Testis (tissue), 3 donors: Measurements from ENCODE around the gene NR4A3. TPM values are rescaled to one million over a fixed set of nuclear protein-coding genes. Genes with fewer than 3 reads are reported as not detected.

Source experiments
- DNase-seq: peaks from one replicate; pipeline ENCODE4 v3.0.0-alpha.2; 2019
- H3K27ac ChIP-seq, 2 donors: fragments of 200-600 bp; sonication (generic); one replicate each; pipeline ENCODE4 v1.5.1; 2019
- H3K27me3 ChIP-seq: fragments of 200-600 bp; sonication (generic); one replicate; pipeline ENCODE4 v1.5.1; 2019
- H3K36me3 ChIP-seq: fragments of 200-600 bp; sonication (generic); one replicate; pipeline ENCODE4 v1.5.1; 2017; ENCODE audit warnings: low read depth; ENCODE audit errors: missing control alignments
- H3K4me1 ChIP-seq: fragments of 200-600 bp; sonication (generic); one replicate; pipeline ENCODE4 v1.5.1; 2019
- H3K4me3 ChIP-seq, 2 donors: fragments of 200-600 bp; sonication (generic); one replicate each; pipeline ENCODE4 v1.5.1; 2017 to 2019
- H3K9me3 ChIP-seq: fragments of 200-600 bp; sonication (generic); one replicate; pipeline ENCODE4 v1.5.1; 2017
- POLR2A ChIP-seq: fragments of 450-650 bp; IDR thresholded peaks from one replicate; pipeline ENCODE4 v1.6.1; 2017; ENCODE audit warnings: antibody characterized with exemption, mild to moderate bottlenecking, moderate library complexity
- WGBS, 2 donors: methylation state at CpG; one replicate each; pipeline ENCODE4 v1.1.5; 2018; 5-methylcytosine and 5-hydroxymethylcytosine counted together
- intact Hi-C: fragments of 100-400 bp; cut with DNase I; formaldehyde crosslinking; loops from one replicate; pipeline ENCODE4 v1.15.1; 2023; ENCODE audit warnings: low total_unique reads
- polyA plus RNA-seq: library from polyadenylated mRNA; stranded (reverse); fragments of 350-450 nt; fragmentation: Illumina TruSeq; extraction: RNeasy Lipid Tissue Mini Kit (QIAGEN cat#74804); gene quantifications from one replicate; pipeline ENCODE4 v1.2.3, GENCODE V29; 2014; ENCODE audit warnings: low read depth, low replicate concordance; ENCODE audit not compliant: insufficient read depth
- total RNA-seq, 2 donors: library from RNA; depleted of rRNA; stranded (reverse); fragments of >200 nt; gene quantifications; one replicate each; pipeline ENCODE4 v1.2.3, GENCODE V29; 2016
- TF ChIP-seq, protein P1 (sequence below), 3 experiments: fragments of 450-650 bp in 2 of 3; fragments of 200-600 bp in 1 of 3; sonication (generic) in 1 of 3; IDR thresholded peaks; one replicate each; pipeline ENCODE4 v1.5.1; 2016 to 2019; ENCODE audit warnings: antibody characterized with exemption in 3 of 3, mild to moderate bottlenecking in 2 of 3, moderate library complexity in 1 of 3

The NR4A3 gene
- total and polyA plus RNA-seq, 3 donors from 2014 or later, result 1.7 to 3.0 (median 2.5) TPM

DNA sequence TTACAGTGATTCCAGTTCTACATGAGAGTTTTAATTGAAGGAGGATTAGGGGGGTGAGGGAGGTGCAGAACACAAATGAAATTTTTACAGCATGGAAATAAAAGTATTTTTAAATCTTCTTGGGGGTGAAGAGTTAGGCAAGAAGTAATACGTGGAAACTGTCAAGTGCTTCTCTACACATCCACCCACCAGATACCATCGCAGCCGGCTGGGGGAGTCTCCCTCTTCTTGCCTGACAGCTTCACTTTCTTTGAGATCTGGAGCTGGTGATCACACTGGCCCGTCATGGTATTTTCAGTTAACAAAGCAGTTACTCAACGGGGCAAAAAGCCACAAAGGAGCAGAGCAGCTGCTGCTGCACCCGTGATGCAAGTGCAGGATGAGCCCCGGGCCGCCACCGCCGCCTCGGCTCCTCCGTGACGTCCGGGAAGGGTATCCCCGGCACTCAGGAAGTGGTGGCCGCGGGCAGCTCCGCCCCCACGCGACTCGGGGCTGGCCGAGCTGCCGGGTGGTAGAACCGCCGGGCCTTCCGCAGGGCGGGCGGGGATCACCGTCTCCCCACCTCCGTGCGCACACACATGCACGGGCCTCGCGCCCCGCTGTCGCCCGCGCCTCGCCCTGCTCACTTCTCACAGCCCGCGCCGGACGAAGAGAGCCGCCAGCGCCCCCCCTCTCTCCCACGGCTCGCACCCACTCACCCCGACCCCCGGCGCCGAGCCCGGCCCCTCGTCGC is 2.4 kb upstream of the NR4A3 start:
- no peaks in the 10 kb centered on the region for H3K27me3 ChIP-seq
- H3K4me1 ChIP-seq, result peaks cover 27% of the 10 kb centered on the region
- H3K9me3 ChIP-seq, result no peaks in the 10 kb centered on the region
- 0 to 1% methylated on average over 25 to 44 of the region's 54 CpGs for WGBS, 2 donors
- peak overlapping the region; percentile 83 to 97 for H3K4me3 ChIP-seq
- no peaks in the 10 kb centered on the region for H3K36me3 ChIP-seq
- peak overlapping the region; percentile 99 to 100 for H3K27ac ChIP-seq
- peak; percentile 87 for DNase-seq
- no peak for TF ChIP-seq POLR2A
- TF ChIP-seq, protein P1, sequence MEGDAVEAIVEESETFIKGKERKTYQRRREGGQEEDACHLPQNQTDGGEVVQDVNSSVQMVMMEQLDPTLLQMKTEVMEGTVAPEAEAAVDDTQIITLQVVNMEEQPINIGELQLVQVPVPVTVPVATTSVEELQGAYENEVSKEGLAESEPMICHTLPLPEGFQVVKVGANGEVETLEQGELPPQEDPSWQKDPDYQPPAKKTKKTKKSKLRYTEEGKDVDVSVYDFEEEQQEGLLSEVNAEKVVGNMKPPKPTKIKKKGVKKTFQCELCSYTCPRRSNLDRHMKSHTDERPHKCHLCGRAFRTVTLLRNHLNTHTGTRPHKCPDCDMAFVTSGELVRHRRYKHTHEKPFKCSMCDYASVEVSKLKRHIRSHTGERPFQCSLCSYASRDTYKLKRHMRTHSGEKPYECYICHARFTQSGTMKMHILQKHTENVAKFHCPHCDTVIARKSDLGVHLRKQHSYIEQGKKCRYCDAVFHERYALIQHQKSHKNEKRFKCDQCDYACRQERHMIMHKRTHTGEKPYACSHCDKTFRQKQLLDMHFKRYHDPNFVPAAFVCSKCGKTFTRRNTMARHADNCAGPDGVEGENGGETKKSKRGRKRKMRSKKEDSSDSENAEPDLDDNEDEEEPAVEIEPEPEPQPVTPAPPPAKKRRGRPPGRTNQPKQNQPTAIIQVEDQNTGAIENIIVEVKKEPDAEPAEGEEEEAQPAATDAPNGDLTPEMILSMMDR (IDR thresholded peaks at IDR 0.05), result no peak
- intact Hi-C loops, result no loop called here

DNA sequence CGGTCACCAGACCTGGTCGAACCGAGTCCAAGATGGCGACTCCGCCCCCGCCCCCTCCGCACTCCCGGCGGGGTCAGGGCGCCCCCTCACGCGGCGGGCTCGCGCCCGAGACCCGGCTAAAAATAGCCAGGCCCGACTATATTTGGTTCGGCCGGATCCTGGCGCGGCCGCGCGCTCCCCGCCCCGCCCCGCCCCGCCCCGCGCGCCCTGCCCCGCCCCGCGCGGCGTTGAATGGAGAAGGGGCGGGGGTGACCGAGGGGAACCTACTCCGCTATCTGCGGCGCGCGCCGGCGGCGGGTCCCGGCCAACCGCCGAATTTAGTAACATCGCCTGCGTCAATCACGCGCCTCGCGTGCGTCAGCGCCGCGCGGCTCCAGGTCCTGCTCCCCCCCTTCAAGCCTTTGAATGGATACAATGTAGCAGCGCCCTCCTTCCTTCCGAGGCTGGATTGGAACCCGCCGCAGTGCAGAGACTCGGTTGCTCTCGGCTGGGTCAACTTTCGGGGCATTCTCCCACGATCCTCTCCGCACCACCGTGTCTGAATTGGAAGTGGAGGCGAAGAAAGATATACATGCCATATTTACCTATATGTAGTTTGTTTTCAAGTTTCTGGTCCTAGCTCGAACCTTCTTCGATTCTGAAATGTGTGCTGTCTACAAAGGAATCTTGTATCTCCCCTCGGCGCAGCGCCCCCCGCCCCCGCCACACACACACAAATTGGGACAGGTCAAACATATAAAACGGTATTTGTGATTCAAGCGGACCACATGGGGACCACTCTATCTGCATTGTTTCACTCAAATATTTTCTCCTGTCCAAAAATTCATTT is 1.6 kb upstream of the NR4A3 start:
- TF ChIP-seq POLR2A, result peak; percentile 30
- TF ChIP-seq, protein P1 (IDR thresholded peaks at IDR 0.05), result no peak
- peak; percentile 98 for DNase-seq
- 1% methylated on average over 24 to 52 of the region's 81 CpGs for WGBS, 2 donors
- Histone ChIP-seq H3K36me3 (no peaks in the 10 kb centered on the region), H3K27ac (peak overlapping the region; percentile 99 to 100), H3K27me3 (no peaks in the 10 kb centered on the region), H3K4me1 (peaks cover 34% of the 10 kb centered on the region), H3K9me3 (no peaks in the 10 kb centered on the region), H3K4me3 (peak overlapping the region; percentile 83 to 97)
- intact Hi-C loops, result loop anchor here (5.0 kb wide), 1 partner anchor 87 kb away; the partner anchor contains the start of gene STX17

DNA sequence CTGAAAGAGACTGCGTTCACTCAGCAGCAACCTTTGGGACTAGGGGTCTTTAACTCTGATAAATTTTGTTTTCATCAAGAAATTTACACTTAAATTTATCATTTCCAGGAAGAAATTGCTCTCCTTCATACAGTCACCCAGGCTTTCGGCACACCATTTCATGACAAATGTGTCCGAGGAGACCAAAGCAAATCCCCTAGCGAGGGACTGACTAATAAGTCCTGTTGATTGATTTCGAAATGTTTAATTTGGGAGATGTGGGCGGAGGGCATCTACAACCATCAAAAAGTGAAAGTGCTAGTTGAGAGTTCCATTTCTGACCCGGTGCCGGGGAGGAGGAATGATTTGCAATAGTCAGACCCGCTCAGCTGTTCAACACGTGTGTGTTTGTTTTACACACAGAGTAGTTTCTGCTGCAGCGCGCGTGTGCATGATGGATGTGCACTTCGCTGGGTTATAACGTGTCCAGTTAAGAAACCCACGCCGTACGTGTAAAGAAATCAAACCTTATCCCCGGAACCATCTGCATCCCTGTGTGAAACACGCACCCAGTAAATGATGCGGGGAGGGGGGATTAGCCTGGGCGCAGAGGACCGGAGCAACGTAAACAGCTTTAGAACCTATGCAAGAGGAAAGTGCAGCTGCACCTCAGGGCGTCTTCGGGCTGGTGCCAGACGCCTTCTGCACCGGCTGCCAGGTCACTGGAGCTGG is 845 bp upstream of the NR4A3 start:
- Histone ChIP-seq H3K36me3 (no peaks in the 10 kb centered on the region), H3K9me3 (no peaks in the 10 kb centered on the region), H3K27me3 (no peaks in the 10 kb centered on the region), H3K27ac (peak overlapping the region; percentile 92 to 99), H3K4me3 (peak overlapping the region; percentile 83 to 97), H3K4me1 (peaks cover 35% of the 10 kb centered on the region)
- WGBS, 2 donors, result 0% methylated on average over 21 to 28 of the region's 28 CpGs
- intact Hi-C loops, result loop anchor here (5.0 kb wide), 1 partner anchor 86 kb away; the partner anchor contains the start of gene STX17
- DNase-seq, result peak; percentile 89
- TF ChIP-seq, protein P1 (IDR thresholded peaks at IDR 0.05), result no peak
- no peak for TF ChIP-seq POLR2A

DNA sequence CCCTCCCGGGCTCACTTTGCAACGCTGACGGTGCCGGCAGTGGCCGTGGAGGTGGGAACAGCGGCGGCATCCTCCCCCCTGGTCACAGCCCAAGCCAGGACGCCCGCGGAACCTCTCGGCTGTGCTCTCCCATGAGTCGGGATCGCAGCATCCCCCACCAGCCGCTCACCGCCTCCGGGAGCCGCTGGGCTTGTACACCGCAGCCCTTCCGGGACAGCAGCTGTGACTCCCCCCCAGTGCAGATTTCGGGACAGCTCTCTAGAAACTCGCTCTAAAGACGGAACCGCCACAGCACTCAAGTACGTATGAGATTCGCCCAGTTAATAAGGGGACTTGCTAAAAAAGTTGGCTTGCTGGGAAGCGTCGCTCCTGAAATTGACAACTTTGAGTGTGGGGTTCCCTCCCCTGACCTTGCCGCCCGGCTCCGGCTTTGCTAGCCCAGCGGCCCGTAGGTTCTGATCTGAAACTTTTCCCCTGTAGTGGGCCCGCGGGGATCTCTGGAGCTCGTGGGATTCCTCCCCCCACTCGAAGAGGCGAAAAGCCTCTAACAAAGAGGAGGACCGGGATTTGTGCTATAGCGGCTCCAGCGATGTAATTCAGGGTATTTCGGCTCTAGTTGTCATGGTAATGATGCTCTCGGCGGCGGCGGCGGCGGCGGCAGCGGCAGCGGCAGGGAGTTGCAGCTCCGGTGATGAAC is 572 bp downstream of the NR4A3 start:
- Histone ChIP-seq H3K9me3 (no peaks in the 10 kb centered on the region), H3K36me3 (no peaks in the 10 kb centered on the region), H3K4me1 (peaks cover 35% of the 10 kb centered on the region), H3K27me3 (no peaks in the 10 kb centered on the region), H3K27ac (peak overlapping the region; percentile 92 to 99), H3K4me3 (peak overlapping the region; percentile 83 to 97)
- no peak for TF ChIP-seq POLR2A
- TF ChIP-seq, protein P1 (IDR thresholded peaks at IDR 0.05), result no peak
- peak; percentile 50 for DNase-seq
- intact Hi-C loops, result loop anchor here (5.0 kb wide), 1 partner anchor 85 kb away; the partner anchor contains the start of gene STX17
- WGBS, 2 donors, result 1% methylated on average over 28 to 51 of the region's 51 CpGs
